Fibroblast of mammary gland (primary cell): ENCODE measurements around the gene F7.

Source experiments
- DNase-seq: peaks from one replicate; pipeline ENCODE4 v3.0.0-alpha.2; 2010; ENCODE audit warnings: low read depth
- H3K4me3 ChIP-seq: 2 replicates; pipeline ENCODE4 v1.5.1; 2011; ENCODE audit warnings: low read depth, mild to moderate bottlenecking, low read length, moderate library complexity; ENCODE audit not compliant: control insufficient read depth
- CTCF ChIP-seq: conservative IDR thresholded peaks from 2 replicates; pipeline ENCODE4 v1.5.1; 2011; ENCODE audit warnings: low read depth, low read length, inconsistent platforms; ENCODE audit not compliant: control insufficient read depth, insufficient read depth

The F7 gene

GRCh38 chr13:113146750-113147149, 41.2 kb downstream of the F7 start:
- DNase-seq, result no peak
- no peak for TF ChIP-seq CTCF
- H3K4me3 ChIP-seq, result no peak overlapping the region

- H3K4me3 ChIP-seq, result no peak overlapping the region
- no peak for TF ChIP-seq CTCF
- no peak for DNase-seq
Observed at GRCh38 chr13:113147206-113147605, 41.6 kb downstream of the F7 start.

GRCh38 chr13:113148407-113148806, 42.8 kb downstream of the F7 start:
- no peak for TF ChIP-seq CTCF
- H3K4me3 ChIP-seq, result no peak overlapping the region
- no peak for DNase-seq

GRCh38 chr13:113148940-113149503, 43.4 kb downstream of the F7 start:
- TF ChIP-seq CTCF, result no peak
- DNase-seq, result no peak
- no peak overlapping the region for H3K4me3 ChIP-seq

- DNase-seq, result no peak
- no peak for TF ChIP-seq CTCF
- no peak overlapping the region for H3K4me3 ChIP-seq
Observed at GRCh38 chr13:113149711-113150549, 44.3 kb downstream of the F7 start.

- H3K4me3 ChIP-seq, result no peak overlapping the region
- DNase-seq, result no peak
- TF ChIP-seq CTCF, result no peak
Observed at GRCh38 chr13:113150550-113151365, 45.2 kb downstream of the F7 start.
